CD14-positive monocyte (primary cell): ENCODE measurements around the gene NKX1-2. TPM values are rescaled to one million over a fixed set of nuclear protein-coding genes. Genes with fewer than 3 reads are reported as not detected.
A peak's percentile ranks its signal among the peaks of the same experiment; 100 is the strongest.

Source experiments
- DNase-seq, 3 donors: peaks; one replicate each; pipeline ENCODE4 v3.0.0-alpha.2; 2011 to 2022
- H2AFZ ChIP-seq: 2 replicates; pipeline ENCODE4 v1.6.0; 2012; ENCODE audit warnings: mild to moderate bottlenecking, low read depth, low read length, inconsistent platforms; ENCODE audit not compliant: insufficient read depth, poor library complexity, severe bottlenecking
- H3K27ac ChIP-seq, 2 donors: 1 replicate in 1 of 2; 2 replicates in 1 of 2; pipeline ENCODE4 v1.5.1; 2012 to 2013; ENCODE audit warnings: low read length in 2 of 2, control low read depth in 1 of 2, inconsistent platforms in 1 of 2, low read depth in 1 of 2, mild to moderate bottlenecking in 1 of 2
- H3K27me3 ChIP-seq, 2 donors: one replicate each; pipeline versions ENCODE4 v1.6.0 to v1.6.1; 2011 to 2013; ENCODE audit warnings: low read length in 2 of 2; ENCODE audit not compliant: control insufficient read depth in 2 of 2, insufficient read depth in 2 of 2
- H3K36me3 ChIP-seq, 2 donors: replicated peaks in 1 of 2; 1 replicate in 1 of 2; 2 replicates in 1 of 2; pipeline versions ENCODE4 v1.5.1 to v1.6.1; 2012 to 2013; ENCODE audit warnings: low read length in 2 of 2, control low read depth in 1 of 2, inconsistent platforms in 1 of 2, mild to moderate bottlenecking in 1 of 2; ENCODE audit not compliant: insufficient read depth in 2 of 2, control insufficient read depth in 1 of 2
- H3K4me1 ChIP-seq, 2 donors: 1 replicate in 1 of 2; 2 replicates in 1 of 2; pipeline versions ENCODE4 v1.5.1 to v1.6.1; 2012 to 2013; ENCODE audit warnings: low read length in 2 of 2, control low read depth in 1 of 2, inconsistent platforms in 1 of 2, mild to moderate bottlenecking in 1 of 2, moderate library complexity in 1 of 2; ENCODE audit not compliant: insufficient read depth in 2 of 2, control insufficient read depth in 1 of 2
- H3K4me2 ChIP-seq: replicated peaks from 2 replicates; pipeline ENCODE3; 2012; ENCODE audit warnings: low read length, moderate library complexity, mild to moderate bottlenecking; ENCODE audit not compliant: poor library complexity, severe bottlenecking; ENCODE audit errors: extremely low read depth
- H3K4me3 ChIP-seq, 3 experiments: fragments of 200-600 bp in 1 of 3; sonication (generic) in 1 of 3; replicated peaks in 1 of 3; 1 replicate in 2 of 3; 2 replicates in 1 of 3; pipeline ENCODE4 v1.5.1; 2011 to 2013; ENCODE audit warnings: low read length in 3 of 3, mild to moderate bottlenecking in 3 of 3, control low read depth in 2 of 3, low read depth in 2 of 3, inconsistent platforms in 1 of 3, moderate library complexity in 1 of 3
- H3K79me2 ChIP-seq: 2 replicates; pipeline ENCODE4 v1.6.0; 2012; ENCODE audit warnings: mild to moderate bottlenecking, control low read depth, inconsistent platforms, low read length, moderate library complexity; ENCODE audit not compliant: insufficient read depth
- H3K9ac ChIP-seq: 2 replicates; pipeline ENCODE4 v1.6.0; 2017; ENCODE audit warnings: low read length, mild to moderate bottlenecking; ENCODE audit not compliant: insufficient read depth, poor library complexity, severe bottlenecking
- H3K9me3 ChIP-seq, 2 donors: replicated peaks in 1 of 2; 1 replicate in 1 of 2; 2 replicates in 1 of 2; pipeline versions ENCODE4 v1.5.1 to v1.6.1; 2012 to 2013; ENCODE audit warnings: low read length in 2 of 2, control low read depth in 1 of 2; ENCODE audit not compliant: control insufficient read depth in 1 of 2, insufficient read depth in 1 of 2
- H4K20me1 ChIP-seq: 2 replicates; pipeline ENCODE4 v1.6.0; 2012; ENCODE audit warnings: mild to moderate bottlenecking, low read length, control low read depth, moderate library complexity; ENCODE audit not compliant: insufficient read depth
- H3K27ac Mint-ChIP-seq, 7 donors: one replicate each; pipeline ENCODE4 v1.8.0; 2020; ENCODE audit warnings: mild to moderate bottlenecking in 7 of 7, mixed read lengths in 7 of 7, moderate library complexity in 6 of 7, inconsistent platforms in 2 of 7
- H3K27me3 Mint-ChIP-seq, 3 donors: one replicate each; pipeline ENCODE4 v1.8.0; 2021 to 2022; ENCODE audit warnings: low read depth in 3 of 3, mild to moderate bottlenecking in 3 of 3, mixed read lengths in 3 of 3, moderate library complexity in 3 of 3, inconsistent platforms in 1 of 3
- H3K36me3 Mint-ChIP-seq, 2 donors: one replicate each; pipeline ENCODE4 v1.8.0; 2020; ENCODE audit warnings: mixed read lengths in 2 of 2, inconsistent platforms in 1 of 2, mild to moderate bottlenecking in 1 of 2
- H3K4me1 Mint-ChIP-seq: one replicate; pipeline ENCODE4 v1.8.0; 2020; ENCODE audit warnings: mild to moderate bottlenecking, mixed read lengths
- H3K4me3 Mint-ChIP-seq, 2 donors: one replicate each; pipeline ENCODE4 v1.8.0; 2020; ENCODE audit warnings: mild to moderate bottlenecking in 2 of 2, mixed read lengths in 2 of 2, moderate library complexity in 1 of 2
- H3K9me3 Mint-ChIP-seq, 7 donors: one replicate each; pipeline ENCODE4 v1.8.0; 2020 to 2022; ENCODE audit warnings: mixed read lengths in 7 of 7, mild to moderate bottlenecking in 6 of 7, moderate library complexity in 6 of 7, inconsistent platforms in 2 of 7
- CTCF ChIP-seq: fragments of 200-600 bp; IDR thresholded peaks from one replicate; pipeline ENCODE4 v1.8.0; 2022; ENCODE audit warnings: antibody characterized with exemption, mild to moderate bottlenecking
- WGBS: methylation state at CpG from one replicate; pipeline ENCODE4 v1.1.5; 2013; ENCODE audit warnings: missing lambda C conversion rate; ENCODE audit not compliant: insufficient coverage; 5-methylcytosine and 5-hydroxymethylcytosine counted together
- intact Hi-C, 2 donors: fragments of 100-400 bp; cut with micrococcal nuclease; formaldehyde crosslinking; loops; one replicate each; pipeline versions ENCODE4 v1.15.0 to v1.15.1; 2023
- polyA plus RNA-seq, 3 donors: library from polyadenylated mRNA; depleted of rRNA in 1 of 3; unstranded in 2 of 3; stranded (reverse) in 1 of 3; fragments of 300-500 nt in 2 of 3; fragments of >200 nt in 1 of 3; fragmentation: Illumina TruSeq in 2 of 3; gene quantifications; 1 replicate in 2 of 3; 2 replicates in 1 of 3; pipeline ENCODE4 v1.2.3, GENCODE V29; 2012 to 2021

NKX1-2 gene
- polyA plus RNA-seq, 3 donors = not detected

- no peak for DNase-seq
- TF ChIP-seq CTCF = no peak
- peaks cover 9 to 41% of the 10 kb centered on the region in 2 donors for H3K27me3 ChIP-seq
- H3K9ac ChIP-seq = no peak overlapping the region
- Mint-ChIP-seq H3K9me3 (peaks cover 0 to 2% (median 1%) of the 10 kb centered on the region in 7 donors), H3K27me3 (peaks cover 40 to 59% (median 53%) of the 10 kb centered on the region in 3 donors), H3K4me3 (no peak overlapping the region), H3K4me1 (peaks cover 8% of the 10 kb centered on the region), H3K36me3 (peaks cover 0 to 2% of the 10 kb centered on the region in 2 donors), H3K27ac (no peak overlapping the region)
- no peaks in the 10 kb centered on the region for H3K36me3 ChIP-seq
- H3K4me2 ChIP-seq = no peak overlapping the region
- H3K4me3 ChIP-seq = no peak overlapping the region
- peaks cover 7 to 17% of the 10 kb centered on the region in 2 donors for H3K4me1 ChIP-seq
- intact Hi-C loops = no loop called here
- H3K27ac ChIP-seq = no peak overlapping the region
- peaks cover 1% of the 10 kb centered on the region for H4K20me1 ChIP-seq
- no peaks in the 10 kb centered on the region for H3K9me3 ChIP-seq
- H2AFZ ChIP-seq = no peak overlapping the region
- peaks cover 9% of the 10 kb centered on the region for H3K79me2 ChIP-seq
- WGBS = 72% methylated on average over 7 of the region's 12 CpGs
These were observed 27.1 kb downstream of the NKX1-2 start for GRCh38 chr10:124422742-124423141.

- H3K9me3 ChIP-seq = no peaks in the 10 kb centered on the region
- peak overlapping the region in 1 of 2 donors; percentile 48 for H3K4me3 Mint-ChIP-seq
- peaks cover 34% of the 10 kb centered on the region for H3K79me2 ChIP-seq
- intact Hi-C loops = no loop called here
- no peak overlapping the region for H3K4me2 ChIP-seq
- TF ChIP-seq CTCF = no peak
- no peak overlapping the region for H3K27ac ChIP-seq
- no peak overlapping the region for H3K4me3 ChIP-seq
- H3K36me3 ChIP-seq = no peaks in the 10 kb centered on the region
- no peak overlapping the region for H3K9ac ChIP-seq
- peaks cover 0 to 2% (median 0%) of the 10 kb centered on the region in 7 donors for H3K9me3 Mint-ChIP-seq
- peaks cover 17% of the 10 kb centered on the region for H3K4me1 Mint-ChIP-seq
- H2AFZ ChIP-seq = no peak overlapping the region
- H3K4me1 ChIP-seq = peaks cover 11 to 28% of the 10 kb centered on the region in 2 donors
- H3K27me3 Mint-ChIP-seq = peaks cover 31 to 48% (median 39%) of the 10 kb centered on the region in 3 donors
- DNase-seq = no peak
- no CpG with 5 or more reads among the region's 1 CpG for whole genome bisulfite sequencing
- H3K27ac Mint-ChIP-seq = no peak overlapping the region
- H4K20me1 ChIP-seq = peaks cover 17% of the 10 kb centered on the region
- peaks cover 9 to 34% of the 10 kb centered on the region in 2 donors for H3K27me3 ChIP-seq
- peaks cover 0 to 2% of the 10 kb centered on the region in 2 donors for H3K36me3 Mint-ChIP-seq
These were observed 29.6 kb downstream of the NKX1-2 start for GRCh38 chr10:124420254-124420653.
